GM21717 (cell line): ENCODE data around the gene ZNF692.
A peak's percentile ranks its signal among the peaks of the same experiment; 100 is the strongest.
"Not testable (repeated sequence)": the region's sequence is repeated elsewhere in the genome, so short reads cannot be mapped to it uniquely, and the experiment has no call there.

Source experiments
- ATAC-seq: cut with Tn5 transposase; IDR thresholded peaks from one replicate; pipeline ENCODE4 v1.9.1; 2021; ENCODE audit warnings: mild to moderate bottlenecking, moderate library complexity; ENCODE audit not compliant: unreplicated experiment

The ZNF692 gene

DNA sequence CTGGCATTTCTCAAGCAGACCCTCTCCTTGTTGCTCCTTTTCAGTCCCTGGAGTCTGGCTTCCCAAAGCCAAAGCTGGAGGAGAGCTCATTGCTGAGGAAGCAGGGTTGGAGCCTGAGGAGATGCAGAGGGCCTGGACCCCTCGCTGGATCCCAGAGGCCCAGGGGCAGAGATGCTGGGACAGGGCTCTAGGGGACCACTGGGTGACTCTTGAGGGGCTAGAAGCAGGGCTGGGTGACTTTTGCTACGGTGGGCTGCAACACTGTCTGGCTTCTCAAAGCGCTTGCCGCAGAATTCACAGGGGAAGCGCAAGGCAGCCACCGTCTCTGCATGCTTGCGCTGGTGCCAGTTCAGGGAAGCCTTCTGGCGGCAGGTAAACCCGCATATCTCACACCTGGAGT is 8.8 kb downstream of the ZNF692 start:
- no peak for ATAC-seq

DNA sequence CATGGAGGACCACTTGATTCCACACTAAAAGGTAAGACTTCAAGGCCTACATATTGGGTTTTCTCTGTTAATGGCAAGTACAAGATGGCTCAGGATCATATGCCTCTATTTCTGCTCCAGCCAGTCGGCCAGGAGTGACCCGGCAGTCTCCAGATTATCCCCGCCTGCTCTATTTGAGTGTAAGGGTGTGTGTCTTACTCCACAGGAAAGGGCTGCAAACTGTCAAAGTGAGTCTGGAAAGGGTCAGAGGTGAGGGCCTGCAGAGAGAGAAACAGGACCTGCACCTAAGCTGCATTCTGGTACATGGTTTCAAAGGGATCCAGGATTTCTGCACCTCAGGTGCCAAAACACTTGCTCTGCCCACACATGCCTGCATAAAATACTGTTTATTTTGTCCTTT is 9.2 kb downstream of the ZNF692 start:
- ATAC-seq: no peak

DNA sequence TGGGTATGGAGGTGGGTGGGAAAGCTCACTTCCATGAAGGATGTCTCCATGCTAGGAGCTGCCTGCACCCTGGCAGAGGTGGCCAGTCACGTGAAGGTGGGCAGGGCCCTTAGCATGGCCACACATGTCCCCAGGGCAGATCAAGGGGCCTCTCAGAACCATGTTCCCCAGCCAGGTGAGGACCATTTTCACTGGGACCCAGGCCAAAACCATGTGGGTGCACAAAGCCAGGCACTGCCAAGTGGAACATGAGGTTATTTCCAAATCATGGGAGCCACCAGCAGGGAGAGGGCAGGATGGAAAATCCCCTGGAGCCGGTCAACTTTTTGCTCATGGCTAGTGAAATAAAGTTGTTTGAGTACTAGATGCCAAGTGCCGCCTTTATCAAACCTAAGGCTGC is 9.7 kb downstream of the ZNF692 start:
- no peak for ATAC-seq

DNA sequence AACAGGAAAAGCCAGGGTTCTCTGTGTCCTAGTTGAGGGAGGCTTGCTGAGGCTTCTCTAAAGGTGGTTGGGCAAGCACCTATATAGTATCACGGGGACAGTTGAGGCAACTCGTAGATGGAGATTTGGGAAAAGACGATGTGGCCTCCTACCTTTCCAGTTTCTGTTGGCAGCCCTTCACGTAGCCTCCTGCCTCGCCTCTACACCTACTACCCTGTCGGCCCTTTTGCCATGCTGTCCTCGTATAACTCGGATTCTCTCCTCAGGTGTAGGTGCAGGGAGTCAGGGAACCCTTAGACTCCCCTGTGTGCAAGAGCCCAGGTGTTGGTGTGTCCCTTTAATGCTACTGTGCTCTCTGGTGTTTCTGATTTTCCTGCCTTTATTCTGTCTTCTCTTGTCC is 10.3 kb downstream of the ZNF692 start:
- no peak for ATAC-seq

DNA sequence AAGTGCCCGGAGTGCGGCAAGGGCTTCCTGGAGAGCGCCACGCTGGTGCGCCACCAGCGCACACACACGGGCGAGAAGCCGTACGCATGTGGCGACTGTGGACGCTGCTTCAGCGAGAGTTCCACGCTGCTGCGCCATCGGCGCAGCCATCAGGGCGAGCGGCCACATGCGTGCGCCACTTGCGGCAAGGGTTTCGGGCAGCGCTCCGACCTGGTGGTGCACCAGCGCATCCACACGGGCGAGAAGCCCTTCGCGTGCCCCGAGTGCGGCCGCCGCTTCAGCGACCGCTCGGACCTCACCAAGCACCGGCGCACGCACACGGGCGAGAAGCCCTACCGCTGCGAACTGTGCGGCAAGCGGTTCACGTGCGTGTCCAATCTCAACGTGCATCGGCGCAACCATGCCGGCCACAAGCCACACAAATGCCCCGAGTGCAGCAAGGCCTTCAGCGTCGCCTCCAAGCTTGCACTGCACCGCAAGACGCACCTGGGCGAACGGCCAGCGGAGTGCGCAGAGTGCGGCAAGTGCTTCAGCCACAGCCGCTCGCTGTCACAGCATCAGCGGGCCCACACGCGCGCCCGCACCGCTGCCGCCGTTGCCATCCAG is 10.8 kb downstream of the ZNF692 start:
- no peak for ATAC-seq

DNA sequence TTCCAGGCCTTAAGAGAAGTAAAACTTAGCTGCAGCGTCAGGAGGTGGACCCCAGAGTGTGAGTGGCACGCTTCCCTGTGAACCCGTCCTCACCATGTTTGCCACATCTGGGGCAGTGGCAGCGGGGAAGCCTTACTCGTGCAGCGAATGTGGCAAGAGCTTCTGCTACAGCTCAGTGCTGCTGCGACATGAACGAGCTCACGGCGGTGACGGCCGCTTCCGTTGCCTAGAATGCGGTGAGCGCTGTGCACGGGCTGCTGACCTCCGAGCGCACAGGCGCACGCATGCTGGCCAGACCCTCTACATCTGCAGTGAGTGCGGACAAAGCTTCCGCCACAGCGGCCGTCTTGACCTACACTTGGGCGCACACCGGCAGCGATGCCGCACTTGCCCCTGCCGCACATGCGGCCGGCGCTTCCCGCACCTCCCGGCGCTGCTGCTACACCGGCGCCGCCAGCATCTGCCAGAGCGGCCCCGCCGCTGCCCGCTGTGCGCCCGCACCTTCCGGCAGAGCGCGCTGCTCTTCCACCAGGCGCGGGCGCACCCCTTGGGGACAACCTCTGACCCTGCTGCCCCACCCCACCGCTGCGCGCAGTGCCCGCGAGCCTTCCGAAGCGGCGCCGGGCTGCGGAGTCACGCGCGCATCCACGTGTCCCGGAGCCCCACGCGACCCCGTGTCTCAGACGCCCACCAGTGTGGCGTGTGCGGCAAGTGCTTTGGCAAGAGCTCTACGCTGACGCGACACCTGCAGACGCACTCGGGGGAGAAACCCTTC is 11.5 kb downstream of the ZNF692 start:
- ATAC-seq: no peak

DNA sequence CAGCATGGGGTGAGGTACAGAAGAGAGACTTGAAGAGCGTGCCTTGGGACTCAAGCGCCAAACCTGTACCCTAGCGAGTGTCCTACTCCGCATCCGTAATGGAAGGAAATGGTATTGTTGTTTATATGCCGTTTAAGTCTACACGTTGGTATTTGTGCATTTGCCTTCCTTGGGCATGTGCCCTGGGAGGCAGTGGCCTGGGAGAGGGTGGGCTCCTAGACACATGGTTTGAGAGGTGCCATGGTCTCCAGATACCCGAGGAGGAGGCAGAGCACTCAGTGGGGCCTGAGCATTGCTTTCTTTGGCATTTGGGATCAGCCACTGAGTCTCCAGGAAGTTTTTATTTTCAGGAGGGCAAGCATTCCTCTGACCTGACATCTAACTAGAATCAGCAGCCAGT is 14.4 kb downstream of the ZNF692 start:
- ATAC-seq: no peak

DNA sequence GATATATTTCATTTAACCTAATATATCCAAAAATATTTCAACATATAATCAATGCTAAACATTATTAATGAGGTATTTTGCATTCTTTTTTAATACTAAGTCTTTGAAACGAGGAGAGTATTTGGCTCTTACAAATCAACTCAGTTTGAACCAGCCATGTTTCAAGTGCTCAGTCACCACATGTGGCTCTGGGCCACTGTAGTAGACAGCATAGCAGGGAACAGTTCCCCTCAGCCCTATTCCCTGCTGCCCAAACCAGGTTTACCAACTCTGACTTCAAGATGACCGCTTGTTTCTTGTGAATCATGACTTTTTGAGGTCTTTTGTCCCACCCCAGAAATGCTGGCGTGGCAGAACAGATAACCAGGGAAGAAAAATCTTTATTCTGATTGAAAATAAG is 15.2 kb downstream of the ZNF692 start:
- ATAC-seq: no peak

DNA sequence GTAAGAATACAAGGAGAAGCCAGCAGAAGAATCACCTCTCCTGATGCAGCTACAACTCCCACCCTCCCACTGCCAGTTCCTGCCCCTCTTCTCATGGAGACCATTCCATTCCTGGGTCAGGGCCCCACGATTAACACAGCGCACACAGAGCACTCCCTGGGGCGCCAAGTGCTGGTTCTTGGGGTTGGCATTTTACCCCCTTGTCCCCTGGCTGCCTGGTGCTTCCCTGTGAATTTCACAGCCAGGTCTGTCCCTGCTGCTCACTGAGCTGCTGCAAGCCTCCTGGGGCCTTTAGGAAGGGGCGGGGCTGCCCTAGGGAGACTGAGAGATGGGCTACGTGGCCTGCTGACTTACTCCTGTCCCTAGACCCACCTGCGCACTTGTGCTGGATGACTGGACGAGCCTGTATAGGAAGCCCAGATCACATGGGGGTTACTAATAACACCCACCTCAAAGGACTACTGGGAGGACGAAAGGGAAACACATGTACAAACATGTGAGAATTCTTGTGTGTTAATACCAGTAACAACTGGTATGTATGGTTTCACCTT is 16.0 kb downstream of the ZNF692 start:
- ATAC-seq: peak; percentile 30

DNA sequence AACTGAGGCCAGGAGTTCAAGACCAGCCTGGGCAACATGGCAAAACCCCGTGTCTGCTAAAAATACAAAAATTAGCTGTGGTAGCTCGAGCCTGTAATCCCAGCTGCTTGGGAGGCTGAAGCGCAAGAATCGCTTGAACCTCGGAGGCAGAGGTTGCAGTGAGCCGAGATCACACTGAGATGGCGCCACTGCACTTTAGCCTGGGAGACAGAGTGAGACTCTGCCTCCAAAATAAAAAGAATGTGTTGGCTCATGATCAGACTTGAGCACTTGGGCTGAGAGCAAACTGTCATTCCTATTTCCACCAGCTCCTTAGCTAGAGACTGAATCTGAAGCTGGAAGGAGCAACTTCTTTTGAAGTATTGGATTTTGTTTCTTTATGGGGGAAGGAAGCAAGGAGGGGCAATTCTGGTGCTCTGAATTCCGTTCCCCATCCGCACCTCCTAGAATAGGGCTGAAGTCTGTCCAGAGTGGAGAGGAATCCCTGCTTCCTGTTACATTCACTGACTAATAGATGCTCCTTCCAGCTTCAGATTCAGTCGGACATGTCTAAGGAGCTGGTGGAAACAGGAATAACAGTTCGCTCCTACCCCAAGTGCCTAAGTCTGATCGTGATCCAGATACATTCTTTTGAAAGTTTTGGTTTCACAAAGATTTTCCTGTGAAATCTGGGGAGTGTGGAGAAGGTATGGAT is 17.0 kb downstream of the ZNF692 start:
- ATAC-seq: no peak

DNA sequence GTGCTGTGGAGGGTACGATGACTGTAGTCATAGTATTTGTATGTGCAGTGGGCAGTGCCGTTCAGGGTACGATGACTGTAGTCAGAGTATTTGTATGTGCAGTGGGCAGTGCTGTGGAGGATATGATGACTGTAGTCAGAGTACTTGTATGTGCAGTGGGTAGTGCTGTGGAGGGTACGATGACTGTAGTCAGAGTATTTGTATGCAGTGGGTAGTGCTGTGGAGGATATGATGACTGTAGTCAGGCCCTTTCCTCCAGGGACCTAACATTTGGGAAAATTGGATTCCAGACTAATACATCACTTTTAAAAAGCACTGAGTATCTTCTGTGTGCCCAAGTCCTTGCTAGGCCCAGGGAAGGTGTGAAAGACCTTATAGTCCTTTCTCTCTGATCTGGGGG is 17.9 kb downstream of the ZNF692 start:
- no peak for ATAC-seq

DNA sequence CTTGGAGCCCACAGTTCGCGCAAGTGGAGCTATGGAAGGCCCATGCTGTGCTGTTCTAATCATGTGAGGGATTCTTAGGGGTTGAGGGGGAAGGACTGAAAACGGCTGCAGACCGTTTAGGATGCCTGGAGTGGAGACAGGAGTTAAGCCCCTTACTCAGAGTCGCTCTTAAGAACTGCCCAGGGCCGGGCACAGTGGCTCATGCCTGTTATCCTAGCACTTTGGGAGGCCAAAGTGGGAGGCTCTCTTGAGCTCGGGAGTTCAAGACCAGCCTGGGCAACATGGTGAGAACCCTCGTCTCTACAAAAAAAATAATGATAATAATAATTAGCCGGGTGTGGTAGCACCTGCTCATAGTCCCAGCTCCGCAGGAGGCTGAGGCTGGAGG is 19.7 kb downstream of the ZNF692 start:
- ATAC-seq: no peak

DNA sequence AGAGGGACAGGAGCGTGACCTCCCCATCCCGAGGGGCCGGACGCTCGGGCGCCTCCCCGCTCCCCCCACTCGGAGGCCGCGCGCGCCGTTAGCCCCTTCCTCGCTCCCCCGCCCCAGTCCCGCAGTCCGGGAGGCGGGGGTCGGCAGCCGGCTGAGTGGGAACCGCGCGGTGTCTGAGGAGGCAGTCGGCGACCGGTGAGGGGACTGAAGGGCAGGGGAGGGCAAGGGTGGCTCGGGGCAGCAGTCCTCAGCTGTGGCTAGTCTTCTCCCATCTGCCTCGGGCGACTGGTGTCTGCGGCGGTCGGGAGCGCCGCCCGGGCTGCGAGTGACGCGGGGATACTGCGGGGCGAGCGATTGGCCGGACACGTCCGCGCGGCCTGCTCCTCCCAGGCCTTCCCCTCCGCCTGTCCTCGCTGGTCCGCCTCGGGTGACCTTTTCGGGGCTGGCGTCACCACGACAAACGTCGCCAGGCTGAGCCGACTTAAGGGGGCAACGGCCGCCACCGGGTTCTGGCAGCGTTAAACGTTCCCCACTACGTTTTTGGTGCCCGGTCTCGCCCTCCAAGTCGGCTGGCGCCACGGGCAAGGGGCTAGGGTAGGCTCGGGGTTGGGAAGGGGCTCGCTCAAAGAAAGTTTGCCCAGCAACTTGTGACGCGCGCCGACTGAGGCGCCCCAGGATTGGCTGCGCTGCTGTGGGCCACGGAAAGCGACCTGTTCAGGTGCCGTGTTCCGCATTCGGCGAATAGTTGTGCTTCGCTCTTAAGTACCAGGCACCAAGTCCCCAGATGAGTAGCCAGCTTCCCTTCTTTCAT is 20.3 kb downstream of the ZNF692 start:
- ATAC-seq: peak; percentile 77

DNA sequence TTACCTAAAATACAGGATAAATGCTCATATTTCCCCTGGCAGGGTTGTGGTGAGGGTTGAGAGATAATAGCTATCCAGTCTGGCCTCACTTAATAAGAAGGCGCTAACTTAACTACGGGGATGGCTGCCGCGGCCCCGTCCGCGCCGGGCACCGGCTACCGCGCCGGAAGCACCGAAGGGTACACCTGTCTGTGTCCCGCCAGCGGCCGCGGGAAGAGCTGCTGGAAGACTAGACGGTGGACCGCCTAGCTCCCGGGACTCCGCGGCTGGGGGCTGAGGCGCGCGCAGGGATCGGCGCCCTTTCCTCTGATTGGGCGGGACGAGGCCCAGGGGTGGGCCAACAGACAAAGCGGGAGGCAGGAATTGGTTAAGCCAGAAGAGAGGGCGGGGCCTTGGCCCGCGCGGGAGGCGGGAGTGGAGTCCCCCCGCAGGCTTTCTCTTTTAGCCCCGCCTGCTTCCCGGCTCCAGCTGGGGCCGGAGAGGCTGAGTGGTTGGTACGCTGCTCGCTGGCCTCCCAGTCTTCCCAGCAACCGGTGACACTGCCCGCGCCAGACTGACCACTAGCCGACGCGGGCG is 21.0 kb downstream of the ZNF692 start, which contains the start of gene ZNF672:
Gene ZNF672, plus strand, starts transcription at position 444 of the 576 bp plus-strand sequence. CDS start 9,051 bp downstream, outside the sequence.
- ATAC-seq: peak; percentile 85

DNA sequence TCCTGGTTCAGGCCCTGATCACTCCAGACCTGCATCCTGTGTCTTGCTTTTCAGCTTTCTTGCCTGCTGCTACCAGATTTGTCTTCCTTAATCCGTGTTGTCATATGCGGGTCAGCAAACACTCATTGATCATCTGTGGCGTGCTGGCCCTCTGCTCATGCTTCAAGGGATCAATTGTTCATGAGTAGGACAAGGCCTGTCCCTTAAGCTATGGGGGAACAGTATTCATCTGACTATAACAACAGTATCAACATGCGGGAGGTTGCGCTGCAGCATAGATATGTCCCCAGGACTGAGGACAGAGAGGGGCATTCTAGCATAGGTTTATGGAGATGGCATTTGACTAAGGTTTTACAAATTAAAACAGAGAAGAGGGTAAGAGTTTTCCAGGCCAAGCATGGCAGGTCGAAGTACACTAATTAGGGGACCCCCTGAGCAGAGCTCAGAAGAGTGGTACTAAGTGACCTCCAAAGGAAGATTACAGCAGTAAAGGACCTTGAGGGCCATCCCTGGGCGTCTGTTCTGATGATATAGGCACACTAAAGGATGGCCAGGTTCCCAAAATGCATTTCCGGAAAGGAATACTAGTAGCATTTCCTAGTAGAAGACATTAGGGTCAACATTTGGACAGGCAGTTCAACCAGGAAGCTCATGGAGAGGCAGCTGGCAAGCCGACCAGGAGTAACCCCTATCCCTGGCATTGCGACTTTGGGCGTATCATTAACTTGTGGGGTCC is 21.7 kb downstream of the ZNF692 start:
- ATAC-seq: no peak

DNA sequence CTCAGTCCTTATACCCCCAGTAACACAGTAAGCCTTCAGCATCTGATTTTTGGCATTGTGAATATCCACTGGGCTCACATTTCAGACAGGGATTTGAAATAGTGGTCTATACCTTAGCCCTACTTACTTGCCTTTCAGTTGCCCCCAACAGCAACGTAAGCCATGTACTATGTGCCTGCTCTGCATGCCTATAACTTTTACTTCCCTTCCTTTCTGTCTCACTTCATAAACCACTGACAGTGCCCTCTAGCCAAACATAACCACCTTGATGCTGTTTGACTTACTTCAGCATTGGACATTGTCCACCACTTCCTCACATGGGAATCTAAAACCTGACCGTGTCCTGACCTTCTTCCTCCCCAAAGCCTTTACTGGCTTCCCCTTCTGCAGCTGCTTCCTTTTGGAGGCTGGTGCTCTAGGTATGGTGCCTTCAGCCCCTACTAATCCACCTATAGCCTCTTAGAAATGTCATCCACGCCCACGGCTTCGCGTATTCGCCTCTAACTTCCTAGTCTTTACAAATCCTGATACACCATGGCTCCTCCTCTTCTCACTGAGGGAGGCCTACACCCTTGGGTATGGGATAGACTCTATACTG is 24.4 kb downstream of the ZNF692 start:
- no peak for ATAC-seq

DNA sequence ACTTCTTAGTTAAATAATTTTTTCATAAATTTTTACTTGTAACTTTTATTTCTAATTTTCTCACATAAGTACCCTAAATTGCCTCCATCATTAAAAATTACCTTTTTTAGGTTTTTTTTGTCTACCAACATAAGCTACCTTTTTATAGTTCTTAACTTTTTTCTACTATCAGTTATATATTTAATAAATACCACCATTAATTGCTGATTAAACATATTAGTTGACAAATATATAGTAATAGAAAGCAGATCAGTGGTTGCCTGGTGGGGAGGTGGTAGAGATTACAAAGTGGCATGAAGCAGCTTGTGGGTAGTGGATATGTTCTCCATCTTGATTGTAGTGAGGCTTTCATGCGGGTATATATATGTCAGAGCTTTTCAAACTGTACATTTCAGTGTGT is 27.0 kb downstream of the ZNF692 start:
- no peak for ATAC-seq

DNA sequence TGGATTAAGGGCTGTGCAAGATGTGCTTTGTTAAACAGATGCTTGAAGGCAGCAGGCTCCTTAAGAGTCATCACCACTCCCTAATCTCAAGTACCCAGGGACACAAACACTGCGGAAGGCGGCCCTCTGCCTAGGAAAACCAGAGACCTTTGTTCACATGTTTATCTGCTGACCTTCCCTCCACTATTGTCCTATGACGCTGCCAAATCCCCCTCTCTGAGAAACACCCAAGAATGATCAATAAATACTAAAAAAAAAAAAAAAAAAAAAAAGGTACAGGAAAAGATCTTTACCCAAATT is 28.2 kb downstream of the ZNF692 start:
- ATAC-seq: not testable (repeated sequence)

DNA sequence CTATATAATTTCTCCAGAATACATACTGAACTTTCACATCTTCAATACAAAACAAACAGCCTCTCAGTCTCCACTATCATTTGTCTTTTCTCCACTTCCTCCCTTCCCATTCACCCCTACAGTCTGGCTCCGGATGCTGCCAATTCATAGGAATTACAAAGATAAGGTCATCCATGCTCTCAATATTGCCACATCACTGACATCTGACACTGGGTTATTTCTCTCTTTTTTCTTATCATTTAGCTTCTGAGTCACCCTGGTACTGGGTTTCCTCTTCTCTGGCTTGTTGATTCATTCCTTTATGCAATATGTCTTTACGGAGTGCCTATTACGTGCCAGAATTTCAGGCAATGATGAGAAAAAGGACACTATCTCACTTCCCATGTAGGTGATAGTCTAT is 30.0 kb downstream of the ZNF692 start:
- ATAC-seq: no peak
